Measurements from ENCODE around the gene ACSL1. TPM values are rescaled to one million over a fixed set of nuclear protein-coding genes. Genes with fewer than 3 reads are reported as not detected.

The ACSL1 gene
- total RNA-seq, 2 experiments from 2014 or later = 24.3 to 32.9 TPM

GRCh38 chr4:184768296-184768695, 57.5 kb downstream of the ACSL1 start:
- peaks cover 67% of the 10 kb centered on the region for H3K36me3 ChIP-seq (ENCODE audit: insufficient read depth, low read length)
- no peaks in the 10 kb centered on the region for H3K4me1 ChIP-seq (ENCODE audit: insufficient read depth, low read length, poor library complexity, severe bottlenecking)
- POLR2A ChIA-PET = no interaction called here
- no peaks in the 10 kb centered on the region for H3K9me3 ChIP-seq (ENCODE audit: low read length)
- no peak for DNase-seq (ENCODE audit: low spot score)
- no peaks in the 10 kb centered on the region for H3K9me2 ChIP-seq (ENCODE audit: insufficient read depth, low read length)
- H3K27ac ChIP-seq (ENCODE audit: low read depth, low read length, poor library complexity, severe bottlenecking) = no peak overlapping the region
- no peak overlapping the region for H3K4me3 ChIP-seq (ENCODE audit: low read depth, low read length, poor library complexity, severe bottlenecking)
- no peak overlapping the region for H2AFZ ChIP-seq (ENCODE audit: low read length)
- no peaks in the 10 kb centered on the region for H3K79me2 ChIP-seq (ENCODE audit: insufficient read depth, low read depth, low read length)
- BruUV-seq (replicated peaks) = no TSS peak
- no peak overlapping the region for H3K4me2 ChIP-seq (ENCODE audit: low read length)
- TF ChIP-seq CTCF (conservative IDR thresholded peaks at IDR 0.05; ENCODE audit: low read length) = no peak
- no peak for TF ChIP-seq EZH2phosphoT487 (IDR thresholded peaks at IDR 0.05; ENCODE audit: borderline replicate concordance, low read depth, low read length)
- no peaks in the 10 kb centered on the region for H4K20me1 ChIP-seq (ENCODE audit: insufficient read depth, low read length)
- intact Hi-C loops (cut with micrococcal nuclease; ENCODE audit: unreplicated experiment) = no loop called here
- CTCF ChIA-PET (ENCODE audit: unreplicated experiment) = no interaction called here

- H3K27ac ChIP-seq (ENCODE audit: low read depth, low read length, poor library complexity, severe bottlenecking) = no peak overlapping the region
- no peaks in the 10 kb centered on the region for H3K9me3 ChIP-seq (ENCODE audit: low read length)
- ChIA-PET CTCF (ENCODE audit: unreplicated experiment) (no interaction called here), POLR2A (no interaction called here)
- H3K36me3 ChIP-seq (ENCODE audit: insufficient read depth, low read length) = peaks cover 62% of the 10 kb centered on the region
- no peak overlapping the region for H3K4me3 ChIP-seq (ENCODE audit: low read depth, low read length, poor library complexity, severe bottlenecking)
- no TSS peak for BruUV-seq (replicated peaks)
- no peak overlapping the region for H2AFZ ChIP-seq (ENCODE audit: low read length)
- no peak for DNase-seq (ENCODE audit: low spot score)
- H3K4me1 ChIP-seq (ENCODE audit: insufficient read depth, low read length, poor library complexity, severe bottlenecking) = no peaks in the 10 kb centered on the region
- H3K79me2 ChIP-seq (ENCODE audit: insufficient read depth, low read depth, low read length) = no peaks in the 10 kb centered on the region
- no peaks in the 10 kb centered on the region for H3K9me2 ChIP-seq (ENCODE audit: insufficient read depth, low read length)
- intact Hi-C loops (cut with micrococcal nuclease; ENCODE audit: unreplicated experiment) = no loop called here
- H3K4me2 ChIP-seq (ENCODE audit: low read length) = no peak overlapping the region
- TF ChIP-seq EZH2phosphoT487 (IDR thresholded peaks at IDR 0.05; ENCODE audit: borderline replicate concordance, low read depth, low read length) = no peak
- no peak for TF ChIP-seq CTCF (conservative IDR thresholded peaks at IDR 0.05; ENCODE audit: low read length)
- no peaks in the 10 kb centered on the region for H4K20me1 ChIP-seq (ENCODE audit: insufficient read depth, low read length)
Measured at GRCh38 chr4:184766446-184766845, 59.3 kb downstream of the ACSL1 start.

- DNase-seq (ENCODE audit: low spot score) = no peak
- ChIA-PET POLR2A (interaction anchor here (1.0 kb wide), 1 partner anchor 172 kb away, joined by 3 read pairs; no protein-coding TSS in a partner anchor), CTCF (ENCODE audit: unreplicated experiment) (no interaction called here)
- Histone ChIP-seq H3K36me3 (ENCODE audit: insufficient read depth, low read length) (peaks cover 68% of the 10 kb centered on the region), H3K4me1 (ENCODE audit: insufficient read depth, low read length, poor library complexity, severe bottlenecking) (no peaks in the 10 kb centered on the region), H3K4me3 (ENCODE audit: low read depth, low read length, poor library complexity, severe bottlenecking) (no peak overlapping the region), H3K27ac (ENCODE audit: low read depth, low read length, poor library complexity, severe bottlenecking) (no peak overlapping the region), H3K9me2 (ENCODE audit: insufficient read depth, low read length) (no peaks in the 10 kb centered on the region), H3K4me2 (ENCODE audit: low read length) (no peak overlapping the region), H3K9me3 (ENCODE audit: low read length) (no peaks in the 10 kb centered on the region), H2AFZ (ENCODE audit: low read length) (no peak overlapping the region), H3K79me2 (ENCODE audit: insufficient read depth, low read depth, low read length) (no peaks in the 10 kb centered on the region), H4K20me1 (ENCODE audit: insufficient read depth, low read length) (no peaks in the 10 kb centered on the region)
- intact Hi-C loops (cut with micrococcal nuclease; ENCODE audit: unreplicated experiment) = no loop called here
- TF ChIP-seq CTCF (conservative IDR thresholded peaks at IDR 0.05; ENCODE audit: low read length) (no peak), EZH2phosphoT487 (IDR thresholded peaks at IDR 0.05; ENCODE audit: borderline replicate concordance, low read depth, low read length) (no peak)
- no TSS peak for BruUV-seq (replicated peaks)
Measured at GRCh38 chr4:184765473-184766340, 60.1 kb downstream of the ACSL1 start.

All from OCI-LY7 (cell line).